Right atrium auricular region (tissue), 2 donors: Measurements from ENCODE around the gene SLC35B4. TPM values are rescaled to one million over a fixed set of nuclear protein-coding genes. Genes with fewer than 3 reads are reported as not detected.
A peak's percentile ranks its signal among the peaks of the same experiment; 100 is the strongest.

Experiments used
- DNase-seq: peaks from one replicate; pipeline ENCODE4 v3.0.0-alpha.2; 2019; ENCODE audit warnings: low spot score
- H3K27ac ChIP-seq, 2 donors: fragments of 200-600 bp; sonication (generic); 1 replicate in 1 of 2; 2 replicates in 1 of 2; pipeline ENCODE4 v1.5.1; 2016 to 2019
- H3K27me3 ChIP-seq, 2 donors: fragments of 200-600 bp; sonication (generic); one replicate each; pipeline versions ENCODE4 v1.5.1 to v1.6.0; 2017 to 2019
- H3K36me3 ChIP-seq: fragments of 200-600 bp; sonication (generic); one replicate; pipeline ENCODE4 v1.5.1; 2016
- H3K4me1 ChIP-seq, 2 donors: fragments of 200-600 bp; sonication (generic); one replicate each; pipeline versions ENCODE4 v1.5.1 to v1.6.0; 2017 to 2019
- H3K4me3 ChIP-seq, 2 donors: fragments of 200-600 bp; sonication (generic); 1 replicate in 1 of 2; 2 replicates in 1 of 2; pipeline ENCODE4 v1.5.1; 2017 to 2019; ENCODE audit warnings: mild to moderate bottlenecking in 1 of 2, moderate library complexity in 1 of 2
- H3K9me3 ChIP-seq, 2 donors: fragments of 200-600 bp; sonication (generic); one replicate each; pipeline ENCODE4 v1.5.1; 2019
- total RNA-seq, 2 donors: library from RNA; depleted of rRNA; stranded (reverse); fragments of >200 nt; gene quantifications; one replicate each; pipeline ENCODE4 v1.1.0, GENCODE V29; 2016
- TF ChIP-seq, protein P1 (sequence below), 2 donors: fragments of 200-600 bp; sonication (generic); IDR thresholded peaks; one replicate each; pipeline ENCODE4 v1.5.1; 2019; ENCODE audit warnings: antibody characterized with exemption in 2 of 2

Gene SLC35B4, protein sequence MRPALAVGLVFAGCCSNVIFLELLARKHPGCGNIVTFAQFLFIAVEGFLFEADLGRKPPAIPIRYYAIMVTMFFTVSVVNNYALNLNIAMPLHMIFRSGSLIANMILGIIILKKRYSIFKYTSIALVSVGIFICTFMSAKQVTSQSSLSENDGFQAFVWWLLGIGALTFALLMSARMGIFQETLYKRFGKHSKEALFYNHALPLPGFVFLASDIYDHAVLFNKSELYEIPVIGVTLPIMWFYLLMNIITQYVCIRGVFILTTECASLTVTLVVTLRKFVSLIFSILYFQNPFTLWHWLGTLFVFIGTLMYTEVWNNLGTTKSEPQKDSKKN
- total RNA-seq, result 1 to 10 TPM; 3.4 to 4.8 TPM

DNA sequence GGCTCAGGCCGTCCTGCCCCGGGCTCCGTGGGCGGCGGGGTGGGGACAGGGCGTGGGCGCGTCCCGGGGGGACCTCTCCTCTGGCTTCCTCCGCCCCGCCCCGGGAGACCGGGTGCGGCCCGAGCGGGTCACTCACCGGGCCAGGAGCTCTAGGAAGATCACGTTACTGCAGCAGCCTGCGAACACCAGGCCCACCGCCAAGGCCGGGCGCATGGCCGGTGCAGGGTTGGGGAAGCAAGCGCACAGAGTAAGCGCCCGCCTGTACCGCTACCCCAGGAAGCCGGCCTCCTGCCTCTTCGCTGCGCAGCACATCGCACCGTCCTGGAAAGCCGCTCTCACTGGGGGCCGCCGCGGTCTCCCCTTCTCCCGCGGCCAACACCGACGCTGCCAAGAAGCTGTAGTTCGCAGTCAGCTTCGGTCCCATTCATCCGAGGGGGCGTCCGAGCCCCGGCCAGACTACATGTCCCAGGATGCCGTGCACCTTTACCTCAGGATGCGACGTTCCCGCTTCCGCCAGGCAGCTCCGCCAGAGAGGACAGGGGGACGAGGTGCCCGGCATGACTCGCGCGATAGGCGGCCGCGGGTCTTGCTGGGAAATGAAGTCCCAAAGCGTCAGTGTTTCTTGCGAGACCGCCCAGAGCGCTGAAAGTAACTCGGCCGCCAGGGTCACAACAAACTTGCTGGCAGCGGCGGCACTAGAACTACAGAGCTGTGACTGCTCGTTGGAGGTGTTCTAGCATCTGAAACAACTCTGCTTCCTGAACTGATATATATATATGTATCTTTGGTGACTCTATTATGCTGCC, at the start of gene SLC35B4:
Gene SLC35B4 (minus strand): TSS at position 392 of the 806 bp plus-strand sequence. CDS start 179 bp downstream, at position 213.
- Histone ChIP-seq H3K4me3 (peak within 1 kb of the TSS; percentile 68 to 88), H3K36me3 (no peaks in the 10 kb centered on the region), H3K27ac (peak within 1 kb of the TSS; percentile 83 to 84), H3K9me3 (no peaks in the 10 kb centered on the region), H3K27me3 (no peaks in the 10 kb centered on the region), H3K4me1 (peaks cover 0 to 11% of the 10 kb centered on the region in 2 donors)
- DNase-seq, result peak; percentile 98
- TF ChIP-seq, protein P1, sequence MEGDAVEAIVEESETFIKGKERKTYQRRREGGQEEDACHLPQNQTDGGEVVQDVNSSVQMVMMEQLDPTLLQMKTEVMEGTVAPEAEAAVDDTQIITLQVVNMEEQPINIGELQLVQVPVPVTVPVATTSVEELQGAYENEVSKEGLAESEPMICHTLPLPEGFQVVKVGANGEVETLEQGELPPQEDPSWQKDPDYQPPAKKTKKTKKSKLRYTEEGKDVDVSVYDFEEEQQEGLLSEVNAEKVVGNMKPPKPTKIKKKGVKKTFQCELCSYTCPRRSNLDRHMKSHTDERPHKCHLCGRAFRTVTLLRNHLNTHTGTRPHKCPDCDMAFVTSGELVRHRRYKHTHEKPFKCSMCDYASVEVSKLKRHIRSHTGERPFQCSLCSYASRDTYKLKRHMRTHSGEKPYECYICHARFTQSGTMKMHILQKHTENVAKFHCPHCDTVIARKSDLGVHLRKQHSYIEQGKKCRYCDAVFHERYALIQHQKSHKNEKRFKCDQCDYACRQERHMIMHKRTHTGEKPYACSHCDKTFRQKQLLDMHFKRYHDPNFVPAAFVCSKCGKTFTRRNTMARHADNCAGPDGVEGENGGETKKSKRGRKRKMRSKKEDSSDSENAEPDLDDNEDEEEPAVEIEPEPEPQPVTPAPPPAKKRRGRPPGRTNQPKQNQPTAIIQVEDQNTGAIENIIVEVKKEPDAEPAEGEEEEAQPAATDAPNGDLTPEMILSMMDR (IDR thresholded peaks at IDR 0.05), result peak in 1 of 2 donors; percentile 37

DNA sequence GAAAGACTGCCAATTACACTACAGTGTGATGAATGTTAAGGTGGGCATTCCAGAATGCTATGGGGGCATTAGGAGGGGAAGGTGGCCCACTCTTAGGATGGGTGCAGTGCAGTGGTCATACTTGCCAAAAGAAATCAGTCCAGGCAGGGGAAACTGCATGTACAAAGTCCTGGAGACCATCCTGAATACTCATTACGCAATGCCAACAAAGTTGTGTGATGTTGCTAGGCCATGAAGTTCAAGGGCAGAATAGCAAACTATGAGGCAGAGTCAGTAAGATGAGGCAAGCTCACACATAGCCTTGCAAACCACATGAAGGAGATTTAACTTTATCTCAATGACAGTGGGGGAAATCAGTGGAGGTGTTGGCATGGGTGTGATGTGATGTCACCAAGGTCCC, 49.8 kb upstream of the SLC35B4 start:
- no peak overlapping the region for H3K27ac ChIP-seq
- H3K36me3 ChIP-seq, result no peaks in the 10 kb centered on the region
- TF ChIP-seq, protein P1 (IDR thresholded peaks at IDR 0.05), result no peak
- no peak overlapping the region for H3K4me3 ChIP-seq
- H3K4me1 ChIP-seq, result no peaks in the 10 kb centered on the region
- DNase-seq, result no peak
- H3K9me3 ChIP-seq, result no peaks in the 10 kb centered on the region
- no peaks in the 10 kb centered on the region for H3K27me3 ChIP-seq

DNA sequence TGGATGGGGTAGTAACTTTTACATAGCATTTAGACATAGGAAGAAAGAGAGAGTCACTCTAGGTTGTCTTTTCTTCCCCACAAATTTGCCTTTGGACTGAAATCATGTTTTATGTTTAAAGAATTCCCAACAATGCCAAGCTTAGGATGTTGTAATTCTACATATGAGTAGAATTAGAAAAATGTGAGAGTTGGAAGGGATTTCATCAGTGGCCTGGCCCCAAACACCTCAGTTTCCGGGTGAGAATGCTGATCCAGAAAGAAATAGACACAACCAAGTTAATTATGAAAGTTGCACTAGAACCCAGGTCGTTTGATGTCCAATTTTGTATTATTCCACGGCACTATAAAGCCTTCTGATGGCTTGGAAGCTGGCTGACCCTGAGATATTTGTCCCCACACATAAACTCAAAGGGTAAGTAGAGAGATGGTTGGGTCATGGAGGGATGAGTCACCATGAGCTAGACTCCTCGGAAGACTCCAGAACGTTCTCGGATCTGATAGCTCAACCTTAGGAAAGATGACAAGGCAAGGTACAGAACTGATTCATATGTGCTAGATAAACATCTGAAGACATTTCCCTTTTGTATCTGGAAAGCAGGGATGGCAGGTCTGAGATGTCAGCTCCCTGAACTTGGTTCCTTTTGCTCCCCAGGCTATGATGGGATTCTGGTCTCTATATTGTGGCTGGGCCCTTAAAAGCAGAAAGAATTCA, 48.8 kb upstream of the SLC35B4 start:
- no peak for DNase-seq
- Histone ChIP-seq H3K9me3 (no peaks in the 10 kb centered on the region), H3K36me3 (no peaks in the 10 kb centered on the region), H3K27ac (no peak overlapping the region), H3K27me3 (no peaks in the 10 kb centered on the region), H3K4me3 (no peak overlapping the region), H3K4me1 (no peaks in the 10 kb centered on the region)
- TF ChIP-seq, protein P1 (IDR thresholded peaks at IDR 0.05), result no peak

DNA sequence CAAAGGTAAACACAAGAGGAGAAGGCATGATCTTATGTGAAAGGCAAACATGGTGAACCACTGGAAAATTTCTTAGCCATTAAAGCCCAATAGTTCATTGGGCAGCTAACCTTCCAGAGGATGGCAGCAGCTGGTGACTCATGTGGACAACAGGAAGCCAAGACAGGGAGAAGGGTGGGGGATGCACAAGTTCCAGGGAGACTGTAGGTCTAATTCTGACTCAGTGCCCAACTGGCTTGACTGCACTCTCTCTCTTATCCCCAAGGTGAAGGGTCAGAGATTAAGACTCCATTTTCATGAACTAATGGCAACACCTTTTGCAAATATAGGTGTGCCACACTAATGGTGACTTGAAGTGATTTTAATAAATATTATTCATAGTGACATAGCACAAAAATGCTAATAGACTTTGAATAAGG, 47.9 kb upstream of the SLC35B4 start:
- Histone ChIP-seq H3K36me3 (no peaks in the 10 kb centered on the region), H3K27me3 (no peaks in the 10 kb centered on the region), H3K27ac (no peak overlapping the region), H3K9me3 (no peaks in the 10 kb centered on the region), H3K4me1 (no peaks in the 10 kb centered on the region), H3K4me3 (no peak overlapping the region)
- no peak for DNase-seq
- TF ChIP-seq, protein P1 (IDR thresholded peaks at IDR 0.05), result no peak

DNA sequence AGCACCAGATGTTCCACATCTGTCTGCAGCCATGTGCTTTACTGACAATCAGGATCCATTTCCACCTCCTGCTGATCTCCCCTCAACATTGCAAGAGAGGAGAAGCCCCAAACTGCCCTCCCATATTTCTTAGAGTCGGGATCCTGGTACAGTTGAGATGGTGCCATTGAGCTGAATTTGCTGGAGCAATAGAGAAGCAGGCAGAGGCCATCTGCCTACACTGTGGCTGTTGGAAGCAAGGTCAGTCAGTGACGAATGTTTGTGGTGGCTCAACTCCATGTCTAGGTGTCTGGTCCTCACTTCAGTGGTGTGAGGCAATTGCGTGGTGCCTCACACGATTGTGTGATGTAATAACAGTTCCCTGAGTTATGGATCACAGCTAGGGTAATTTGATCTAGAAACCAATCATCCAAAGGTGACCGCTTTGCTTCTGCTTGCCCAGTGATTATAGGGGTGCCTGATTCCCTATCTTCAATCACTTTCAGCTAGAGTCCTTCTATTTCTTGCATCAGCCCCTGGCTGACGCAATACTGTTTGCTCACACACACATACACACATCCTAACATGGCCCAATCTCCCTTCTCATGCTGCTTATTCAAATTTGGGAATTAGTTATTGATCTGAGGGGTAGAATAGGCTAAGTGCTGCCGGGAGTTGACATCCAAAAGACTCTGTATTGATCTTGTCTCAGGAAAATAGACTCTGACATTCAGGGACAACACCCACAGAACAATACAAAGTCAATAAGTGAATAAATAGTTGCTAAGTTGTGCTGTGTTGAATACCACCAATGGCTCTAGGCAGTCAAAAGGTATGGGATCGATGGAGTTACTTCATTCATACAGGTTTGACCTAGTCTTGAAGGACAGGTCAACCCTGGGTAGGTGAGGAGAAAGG, 46.1 kb upstream of the SLC35B4 start:
- TF ChIP-seq, protein P1 (IDR thresholded peaks at IDR 0.05), result no peak
- DNase-seq, result no peak
- H3K36me3 ChIP-seq, result no peaks in the 10 kb centered on the region
- no peaks in the 10 kb centered on the region for H3K27me3 ChIP-seq
- no peak overlapping the region for H3K4me3 ChIP-seq
- H3K9me3 ChIP-seq, result no peaks in the 10 kb centered on the region
- H3K4me1 ChIP-seq, result no peaks in the 10 kb centered on the region
- no peak overlapping the region for H3K27ac ChIP-seq
